ENCODE measurements around the gene SWI5.
A peak's percentile ranks its signal among the peaks of the same experiment; 100 is the strongest.
"Not testable (repeated sequence)": the region's sequence is repeated elsewhere in the genome, so short reads cannot be mapped to it uniquely, and the experiment has no call there.

Gene SWI5

GRCh38 chr9:128276008-128276573 is at the start of gene SWI5:
TSS of gene SWI5 (plus strand) at chr9:128276276.
- DNase-seq: peak; percentile 99 to 100

GRCh38 chr9:128226412-128226801 is 49.7 kb upstream of the SWI5 start:
- no peak for DNase-seq

GRCh38 chr9:128230897-128231296 is 45.2 kb upstream of the SWI5 start:
- not testable (repeated sequence) for DNase-seq

GRCh38 chr9:128231638-128232527 is 44.2 kb upstream of the SWI5 start:
- DNase-seq: no peak

GRCh38 chr9:128232528-128233428 is 43.3 kb upstream of the SWI5 start:
- no peak for DNase-seq

GRCh38 chr9:128233817-128234406 is 42.2 kb upstream of the SWI5 start:
- no peak for DNase-seq

GRCh38 chr9:128242124-128242523 is 34.0 kb upstream of the SWI5 start:
- no peak for DNase-seq

- DNase-seq: no peak
These were observed 33.3 kb upstream of the SWI5 start for GRCh38 chr9:128242828-128243214.

- DNase-seq: no peak
These were observed 32.7 kb upstream of the SWI5 start for GRCh38 chr9:128243215-128244018.

GRCh38 chr9:128244091-128244836 is 31.8 kb upstream of the SWI5 start:
- DNase-seq: no peak

- DNase-seq: no peak
These were observed 31.2 kb upstream of the SWI5 start for GRCh38 chr9:128244837-128245231.

GRCh38 chr9:128245421-128246151 is 30.5 kb upstream of the SWI5 start:
- no peak for DNase-seq

- no peak for DNase-seq
These were observed 29.6 kb upstream of the SWI5 start for GRCh38 chr9:128246471-128246870.

GRCh38 chr9:128247226-128247803 is 28.8 kb upstream of the SWI5 start:
- DNase-seq: peak in 1 of 2 experiments; percentile 17

GRCh38 chr9:128249558-128249907 is 26.5 kb upstream of the SWI5 start:
- no peak for DNase-seq

- DNase-seq: no peak
These were observed 25.9 kb upstream of the SWI5 start for GRCh38 chr9:128249908-128250838.

GRCh38 chr9:128250839-128251731 is 25.0 kb upstream of the SWI5 start:
- DNase-seq: no peak

GRCh38 chr9:128251732-128252100 is 24.4 kb upstream of the SWI5 start:
- DNase-seq: no peak

Measured in NCI-H524 (cell line).